Measurements from ENCODE around the gene LCE3B.

Gene LCE3B

GRCh38 chr1:152663098-152663497 is 49.5 kb downstream of the LCE3B start, which contains the start of gene LCE2D:
Gene LCE2D, plus strand, starts transcription at chr1:152663380. Its CDS starts 726 bp downstream, at chr1:152664106.
- no peak for DNase-seq
